Colon (tissue), 2 donors: Measurements from ENCODE around the gene ABCC4.
A peak's percentile ranks its signal among the peaks of the same experiment; 100 is the strongest.

Source experiments
- FAIRE-seq: peaks from 2 replicates; lab custom pipeline; 2012; peaks lifted over from hg19 to GRCh38; lab: Jason Lieb, UNC
- donor health status: control.
- donor health status: control.

Gene ABCC4

DNA sequence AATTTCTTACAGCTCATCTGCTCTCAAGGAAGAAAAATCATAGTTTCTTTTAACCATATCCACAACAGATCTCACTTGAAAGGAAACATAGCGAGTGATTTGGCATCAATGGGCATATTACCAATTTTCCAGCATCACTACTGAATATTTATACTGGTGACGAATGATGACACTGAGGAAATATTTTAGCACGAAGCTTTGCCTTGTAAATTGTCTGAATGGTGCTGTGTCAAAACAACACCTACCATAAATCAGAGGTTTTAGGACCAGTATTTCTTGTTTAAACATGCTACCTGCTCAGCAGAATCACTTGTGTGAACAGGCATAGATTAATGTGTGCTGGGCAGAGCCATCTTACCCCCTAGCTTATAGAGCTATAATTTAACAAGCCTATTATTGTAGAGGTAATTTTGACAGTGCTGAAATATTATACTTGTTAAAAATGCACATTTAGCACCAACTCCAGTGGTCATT, 146.8 kb downstream of the ABCC4 start:
- no peak for FAIRE-seq

DNA sequence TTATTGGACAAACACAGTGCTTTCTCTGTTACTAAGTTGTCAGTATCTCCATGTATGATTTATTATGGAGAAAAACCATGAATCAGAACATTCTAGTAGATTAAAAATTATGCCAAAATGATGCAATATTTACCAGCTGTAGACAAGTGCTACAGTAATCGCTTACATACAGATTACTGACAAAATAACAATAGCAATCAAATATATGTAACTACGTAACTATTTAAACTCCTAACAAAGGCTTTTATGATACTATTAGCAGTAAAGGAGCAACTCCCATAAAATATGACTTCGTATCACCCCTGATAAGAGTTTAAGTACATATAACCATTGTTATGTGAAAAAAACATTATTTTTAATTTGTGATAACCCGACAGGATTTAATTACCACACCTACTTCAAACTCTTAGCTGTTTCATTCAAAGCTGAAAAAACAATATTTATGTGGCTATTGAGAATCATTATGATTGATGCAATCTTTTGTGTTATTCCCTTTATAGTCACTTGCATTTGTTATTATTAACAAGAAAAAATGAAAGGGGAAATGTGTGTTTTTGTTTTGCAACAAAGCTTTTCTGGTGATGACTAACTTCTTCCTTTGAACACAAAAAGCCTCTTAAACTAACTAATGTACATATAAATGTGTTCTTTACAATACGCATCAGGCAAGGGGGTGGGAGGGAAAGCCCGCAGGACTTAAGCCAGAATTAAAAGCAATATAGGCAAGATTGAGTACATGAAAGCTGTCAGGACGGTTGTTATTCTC, 147.4 kb downstream of the ABCC4 start:
- FAIRE-seq = peak; percentile 49

DNA sequence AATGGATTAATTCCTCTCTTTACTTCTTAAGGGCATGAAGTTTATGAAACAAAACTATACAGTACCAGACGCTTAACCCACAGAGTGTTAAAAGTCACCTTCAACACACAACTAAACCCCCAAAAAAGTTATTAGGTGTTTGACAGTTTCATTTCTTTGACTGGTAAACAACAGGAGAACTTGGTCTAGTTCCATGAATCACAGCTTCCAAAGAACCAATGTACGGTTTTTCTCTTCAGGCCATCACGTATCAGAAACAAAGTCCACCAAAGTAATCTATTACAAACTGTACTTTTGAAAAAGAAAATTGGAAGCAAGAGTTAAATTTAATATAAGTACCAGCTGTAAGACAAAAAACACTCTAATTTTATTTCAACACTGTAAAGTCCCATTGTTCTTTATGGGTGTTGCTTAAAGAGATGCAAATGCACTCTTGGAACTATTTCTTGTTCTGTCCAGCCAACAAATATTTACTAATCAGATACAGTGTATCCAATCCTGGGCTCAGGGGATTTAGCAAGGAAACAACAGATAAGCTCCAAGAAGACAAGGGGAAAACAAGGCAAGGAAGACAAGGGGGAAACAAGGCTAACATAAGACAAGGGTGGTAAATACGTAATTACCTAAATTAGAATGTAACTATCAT, 149.2 kb downstream of the ABCC4 start:
- no peak for FAIRE-seq

DNA sequence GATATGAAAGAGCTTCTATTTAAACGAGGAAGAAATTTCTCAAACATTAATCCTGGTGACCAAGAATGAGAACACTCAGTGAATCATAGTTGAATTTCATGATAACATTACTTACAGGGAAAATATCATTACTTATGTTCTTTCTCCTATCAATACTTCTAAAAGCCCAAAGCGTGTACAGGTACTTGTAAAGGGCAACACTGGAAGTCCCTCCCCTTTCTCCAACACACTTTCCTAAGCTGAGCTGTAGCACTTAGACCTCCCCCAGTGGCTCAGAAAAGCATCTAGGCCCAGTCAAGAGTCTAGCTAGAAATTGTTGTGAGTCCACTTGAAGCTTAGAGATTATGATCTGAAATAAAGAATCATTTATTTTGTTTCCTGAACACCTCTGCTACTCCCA, 150.7 kb downstream of the ABCC4 start:
- no peak for FAIRE-seq

DNA sequence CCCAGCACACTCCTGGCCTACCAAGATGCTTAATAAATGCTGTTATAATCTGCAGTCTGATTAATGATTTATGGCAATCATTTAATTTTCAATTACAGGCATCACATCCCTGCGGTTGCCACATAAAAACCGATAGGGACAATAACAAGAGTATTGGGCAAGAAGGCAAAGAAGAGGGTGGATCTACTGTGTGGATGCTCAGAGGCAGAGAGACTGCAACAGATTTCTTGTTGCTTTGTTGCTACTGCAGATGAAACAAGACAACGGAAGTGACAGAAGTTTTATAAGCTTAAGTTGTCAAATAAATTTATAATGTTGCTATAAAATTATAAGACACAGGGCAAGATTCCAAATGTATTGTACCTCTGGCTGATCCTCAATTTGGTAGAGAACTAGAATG, 154.8 kb downstream of the ABCC4 start:
- no peak for FAIRE-seq

DNA sequence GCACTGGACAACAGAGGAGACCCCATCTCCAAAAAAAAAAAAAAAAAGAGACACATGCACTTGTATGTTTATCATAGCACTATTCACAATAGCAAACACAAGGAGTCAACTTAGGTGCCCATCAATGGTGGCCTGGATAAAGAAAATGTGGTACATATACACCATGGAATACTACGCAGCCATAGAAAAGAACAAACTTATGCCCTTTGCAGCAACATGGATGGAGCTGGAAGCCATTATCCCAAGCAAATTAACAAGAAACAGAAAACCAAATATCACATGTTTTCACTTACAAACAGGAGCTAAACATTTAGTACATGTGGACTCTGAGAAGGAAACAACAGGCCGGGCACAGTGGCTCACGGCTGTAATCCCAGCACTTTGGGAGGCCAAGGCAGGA, 155.7 kb downstream of the ABCC4 start:
- FAIRE-seq = no peak

DNA sequence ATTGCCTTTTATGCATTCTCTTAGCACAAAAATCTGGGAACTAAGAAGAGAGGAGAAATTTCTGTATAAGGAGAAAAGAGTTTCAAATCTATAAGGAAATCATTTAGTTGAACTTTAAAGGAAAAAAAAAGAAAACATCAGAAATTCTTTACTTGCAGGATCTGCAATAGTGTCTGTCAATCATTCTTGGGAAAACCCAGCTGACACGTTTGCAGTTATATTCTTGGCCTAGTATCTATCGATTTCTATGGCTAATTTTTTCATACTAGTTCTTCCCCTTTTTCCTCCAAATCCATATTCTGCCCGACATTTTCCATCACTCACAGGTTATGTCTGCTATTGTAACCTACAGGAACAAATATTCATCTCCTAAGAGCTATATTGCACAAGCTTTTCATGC, 160.7 kb downstream of the ABCC4 start:
- FAIRE-seq = no peak

GRCh38 chr13:95138876-95139585, 162.2 kb downstream of the ABCC4 start:
- FAIRE-seq = no peak

GRCh38 chr13:95137096-95137495, 164.2 kb downstream of the ABCC4 start:
- no peak for FAIRE-seq

GRCh38 chr13:95136638-95137037, 164.6 kb downstream of the ABCC4 start:
- FAIRE-seq = no peak

- FAIRE-seq = no peak
Measured at GRCh38 chr13:95133498-95133897, 167.8 kb downstream of the ABCC4 start.

DNA sequence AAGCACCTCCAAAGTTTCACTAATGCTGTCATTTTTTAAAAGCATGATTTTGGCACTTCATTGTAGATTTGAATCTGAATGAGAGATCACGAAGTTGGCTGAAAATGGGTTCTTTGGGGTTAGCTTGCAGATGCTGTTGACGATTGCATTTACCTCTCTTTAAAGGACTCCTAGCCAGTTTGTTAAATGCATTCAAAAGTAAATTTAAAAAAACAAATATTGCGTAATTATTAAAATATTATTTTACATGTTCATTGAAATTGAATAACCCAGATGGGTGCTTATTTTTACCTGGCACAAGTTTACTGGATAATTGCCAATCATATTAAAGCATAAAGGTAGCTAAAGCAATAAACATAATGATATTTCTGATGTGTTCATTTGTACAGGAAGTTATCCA, 172.2 kb downstream of the ABCC4 start:
- no peak for FAIRE-seq

GRCh38 chr13:95128045-95128643, 173.1 kb downstream of the ABCC4 start:
- FAIRE-seq = no peak

DNA sequence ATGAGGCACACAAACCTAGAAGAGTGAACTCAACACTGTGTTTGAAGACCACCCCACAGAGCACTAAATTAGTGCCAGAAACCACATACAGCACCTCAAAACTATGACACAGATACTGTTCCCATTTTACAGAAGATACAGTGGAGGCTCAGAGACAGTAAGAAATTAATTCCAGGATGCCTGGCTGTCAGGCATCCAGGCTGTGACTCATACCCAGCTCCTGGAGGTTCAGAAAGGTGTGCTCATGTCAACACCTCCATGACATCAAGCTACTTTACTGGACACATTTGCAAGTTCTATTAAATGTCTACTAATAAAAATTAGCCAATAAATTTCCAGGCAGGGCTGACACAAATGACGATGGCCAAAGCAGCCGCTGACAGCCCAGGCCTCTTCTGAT, 176.3 kb downstream of the ABCC4 start:
- FAIRE-seq = no peak

- no peak for FAIRE-seq
Measured at GRCh38 chr13:95123726-95124125, 177.5 kb downstream of the ABCC4 start.

- no peak for FAIRE-seq
Measured at GRCh38 chr13:95122063-95122462, 179.2 kb downstream of the ABCC4 start.

DNA sequence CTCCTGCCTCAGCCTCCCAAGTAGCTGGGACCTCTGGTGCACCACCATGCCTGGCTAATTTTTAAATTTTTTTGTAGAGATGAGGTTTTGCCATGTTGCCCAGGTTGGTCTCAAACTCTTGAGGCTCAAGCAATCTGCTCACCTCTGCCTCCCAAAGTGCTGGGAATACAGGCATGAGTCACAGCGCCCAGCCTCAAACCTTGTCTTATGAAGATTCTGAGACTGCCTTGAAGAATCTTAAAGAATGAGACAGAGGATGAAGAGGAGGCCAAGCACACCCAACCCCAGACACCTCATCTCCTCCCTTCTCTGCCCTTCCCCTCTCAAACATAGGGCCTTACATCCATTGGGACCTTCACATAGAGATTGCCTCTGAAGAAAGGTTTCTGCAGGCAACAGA, 179.7 kb downstream of the ABCC4 start:
- no peak for FAIRE-seq

GRCh38 chr13:95120650-95121049, 180.6 kb downstream of the ABCC4 start:
- no peak for FAIRE-seq

- FAIRE-seq = no peak
Measured at GRCh38 chr13:95118541-95119324, 182.5 kb downstream of the ABCC4 start.

DNA sequence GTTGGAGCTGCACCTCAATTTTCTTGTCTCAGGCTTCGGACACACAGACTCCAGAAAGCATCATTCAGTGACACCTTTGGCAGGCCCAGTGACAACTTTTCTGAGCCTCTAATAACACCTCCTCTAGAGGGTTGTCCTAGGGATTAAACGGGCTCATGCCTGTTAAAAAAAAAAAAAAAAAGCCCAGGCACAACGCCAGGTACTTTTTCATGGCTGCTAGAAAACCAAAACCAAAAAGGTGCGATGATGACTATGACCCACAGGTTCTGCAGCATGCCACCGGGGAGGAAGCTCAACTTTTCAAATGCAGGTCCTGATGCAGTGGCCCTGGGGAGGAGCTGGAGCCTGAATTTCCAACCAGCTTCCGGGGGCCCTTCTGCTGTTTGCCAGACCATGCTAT, 184.2 kb downstream of the ABCC4 start:
- FAIRE-seq = no peak

DNA sequence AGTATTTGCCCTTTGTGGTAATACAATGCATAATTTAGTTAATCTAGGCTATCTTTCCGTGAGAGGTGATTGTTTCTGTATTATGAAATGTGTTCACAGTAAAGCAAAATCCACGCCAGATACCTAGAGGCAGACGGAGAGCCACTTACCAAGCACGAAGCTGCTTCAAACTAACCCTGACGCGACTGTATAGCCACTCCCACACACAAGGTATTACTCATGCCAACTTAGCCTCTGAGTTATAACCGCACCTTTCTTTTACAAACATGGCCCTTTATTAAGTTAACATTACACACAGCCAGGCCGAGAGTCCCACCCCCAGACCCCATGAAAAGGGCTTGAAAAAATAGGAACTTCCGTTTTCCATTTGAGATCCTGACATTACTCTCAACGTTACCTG, 185.7 kb downstream of the ABCC4 start:
- FAIRE-seq = no peak

DNA sequence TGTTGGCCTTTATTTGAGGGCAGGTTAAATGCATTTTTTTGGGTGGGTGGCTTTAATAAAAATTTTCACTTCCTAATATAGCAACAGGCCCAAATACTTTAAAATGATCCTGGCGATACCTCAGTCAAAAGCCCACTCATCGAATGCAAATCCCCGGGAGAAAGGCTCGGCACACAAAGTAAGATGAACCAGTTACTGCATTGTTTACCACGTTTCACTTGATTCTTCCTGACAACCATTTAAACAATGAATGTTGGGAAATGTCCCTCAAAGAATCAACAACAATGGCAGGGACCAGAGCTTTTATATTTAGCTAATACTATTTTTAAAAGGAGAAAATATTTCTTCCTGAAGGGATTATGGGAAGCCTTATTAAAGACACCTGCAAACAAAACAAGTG, 187.7 kb downstream of the ABCC4 start:
- FAIRE-seq = no peak
